IgD-negative memory B cell (primary cell): ENCODE data around the gene EXOC3L4. TPM values are rescaled to one million over a fixed set of nuclear protein-coding genes. Genes with fewer than 3 reads are reported as not detected.

Experiments
- H3K27ac Mint-ChIP-seq, 3 donors: one replicate each; pipeline ENCODE4 v1.8.0; 2020 to 2022; ENCODE audit warnings: mild to moderate bottlenecking in 3 of 3, mixed read lengths in 3 of 3, moderate library complexity in 1 of 3
- H3K27me3 Mint-ChIP-seq: one replicate; pipeline ENCODE4 v1.8.0; 2021; ENCODE audit warnings: mixed read lengths
- H3K36me3 Mint-ChIP-seq: one replicate; pipeline ENCODE4 v1.8.0; 2020; ENCODE audit warnings: mild to moderate bottlenecking, mixed read lengths
- H3K4me1 Mint-ChIP-seq, 3 donors: one replicate each; pipeline ENCODE4 v1.8.0; 2020 to 2022; ENCODE audit warnings: mixed read lengths in 3 of 3, mild to moderate bottlenecking in 1 of 3
- H3K4me3 Mint-ChIP-seq, 4 donors: one replicate each; pipeline ENCODE4 v1.8.0; 2020 to 2022; ENCODE audit warnings: mild to moderate bottlenecking in 4 of 4, mixed read lengths in 4 of 4, moderate library complexity in 3 of 4
- H3K9me3 Mint-ChIP-seq, 3 donors: one replicate each; pipeline ENCODE4 v1.8.0; 2020 to 2021; ENCODE audit warnings: mixed read lengths in 3 of 3, mild to moderate bottlenecking in 1 of 3
- polyA plus RNA-seq: library from polyadenylated mRNA; unstranded; fragments of 300-500 nt; fragmentation: Illumina TruSeq; gene quantifications from one replicate; pipeline ENCODE4 v1.2.3, GENCODE V29; 2021

The EXOC3L4 gene
- polyA plus RNA-seq, 1 donor from 2014 or later: not detected

- peaks cover 0 to 3% (median 3%) of the 10 kb centered on the region in 3 donors for H3K4me1 Mint-ChIP-seq
These were observed 29.5 kb upstream of the EXOC3L4 start for GRCh38 chr14:103064978-103065377.

GRCh38 chr14:103065861-103066260, 28.7 kb upstream of the EXOC3L4 start:
- Mint-ChIP-seq H3K36me3 (peaks cover 3% of the 10 kb centered on the region), H3K27me3 (peaks cover 2% of the 10 kb centered on the region), H3K4me1 (peaks cover 0 to 3% (median 0%) of the 10 kb centered on the region in 3 donors), H3K4me3 (no peak overlapping the region), H3K9me3 (no peaks in the 10 kb centered on the region), H3K27ac (no peak overlapping the region)

More at GRCh38 chr14:103064978-103065377, 29.5 kb upstream of the EXOC3L4 start:
- Mint-ChIP-seq H3K27ac (no peak overlapping the region), H3K4me3 (no peak overlapping the region), H3K36me3 (peaks cover 3% of the 10 kb centered on the region), H3K9me3 (no peaks in the 10 kb centered on the region), H3K27me3 (peaks cover 2% of the 10 kb centered on the region)

GRCh38 chr14:103066399-103066798, 28.1 kb upstream of the EXOC3L4 start:
- Mint-ChIP-seq H3K27me3 (peaks cover 2% of the 10 kb centered on the region), H3K4me3 (no peak overlapping the region)

GRCh38 chr14:103067231-103067954, 27.1 kb upstream of the EXOC3L4 start:
- Mint-ChIP-seq H3K27ac (peak overlapping the region in 1 of 3 donors; percentile 67), H3K4me3 (no peak overlapping the region)

More at GRCh38 chr14:103066399-103066798, 28.1 kb upstream of the EXOC3L4 start:
- H3K36me3 Mint-ChIP-seq: peaks cover 3% of the 10 kb centered on the region
- peaks cover 0 to 3% (median 0%) of the 10 kb centered on the region in 3 donors for H3K4me1 Mint-ChIP-seq
- H3K9me3 Mint-ChIP-seq: no peaks in the 10 kb centered on the region
- H3K27ac Mint-ChIP-seq: no peak overlapping the region

GRCh38 chr14:103068351-103069073, 26.0 kb upstream of the EXOC3L4 start:
- peaks cover 0 to 3% (median 0%) of the 10 kb centered on the region in 3 donors for H3K4me1 Mint-ChIP-seq
- H3K27ac Mint-ChIP-seq: no peak overlapping the region
- peaks cover 3% of the 10 kb centered on the region for H3K36me3 Mint-ChIP-seq
- H3K27me3 Mint-ChIP-seq: peaks cover 2% of the 10 kb centered on the region
- H3K4me3 Mint-ChIP-seq: peak overlapping the region in 1 of 4 donors; percentile 35
- H3K9me3 Mint-ChIP-seq: no peaks in the 10 kb centered on the region

More at GRCh38 chr14:103067231-103067954, 27.1 kb upstream of the EXOC3L4 start:
- Mint-ChIP-seq H3K27me3 (peaks cover 2% of the 10 kb centered on the region), H3K9me3 (no peaks in the 10 kb centered on the region), H3K4me1 (peaks cover 0 to 3% (median 0%) of the 10 kb centered on the region in 3 donors), H3K36me3 (peaks cover 3% of the 10 kb centered on the region)

GRCh38 chr14:103070263-103070885, 24.2 kb upstream of the EXOC3L4 start:
- Mint-ChIP-seq H3K36me3 (peaks cover 3% of the 10 kb centered on the region), H3K27ac (no peak overlapping the region), H3K27me3 (peaks cover 2% of the 10 kb centered on the region), H3K4me3 (no peak overlapping the region), H3K4me1 (peaks cover 0 to 4% (median 3%) of the 10 kb centered on the region in 3 donors), H3K9me3 (no peaks in the 10 kb centered on the region)

- Mint-ChIP-seq H3K9me3 (no peaks in the 10 kb centered on the region), H3K36me3 (peaks cover 3% of the 10 kb centered on the region), H3K27ac (no peak overlapping the region), H3K27me3 (peaks cover 2% of the 10 kb centered on the region), H3K4me3 (no peak overlapping the region), H3K4me1 (peaks cover 0 to 4% (median 3%) of the 10 kb centered on the region in 3 donors)
These were observed 23.5 kb upstream of the EXOC3L4 start for GRCh38 chr14:103070971-103071542.

- peaks cover 3% of the 10 kb centered on the region for H3K36me3 Mint-ChIP-seq
- H3K4me3 Mint-ChIP-seq: no peak overlapping the region
- H3K4me1 Mint-ChIP-seq: peaks cover 0 to 4% (median 3%) of the 10 kb centered on the region in 3 donors
- peaks cover 2% of the 10 kb centered on the region for H3K27me3 Mint-ChIP-seq
- no peaks in the 10 kb centered on the region for H3K9me3 Mint-ChIP-seq
- no peak overlapping the region for H3K27ac Mint-ChIP-seq
These were observed 22.8 kb upstream of the EXOC3L4 start for GRCh38 chr14:103071544-103072251.

GRCh38 chr14:103072595-103073366, 21.7 kb upstream of the EXOC3L4 start:
- Mint-ChIP-seq H3K4me1 (peaks cover 0 to 4% (median 0%) of the 10 kb centered on the region in 3 donors), H3K4me3 (peak overlapping the region in 1 of 4 donors; percentile 58), H3K27me3 (peaks cover 2% of the 10 kb centered on the region), H3K27ac (no peak overlapping the region), H3K9me3 (no peaks in the 10 kb centered on the region), H3K36me3 (peaks cover 3% of the 10 kb centered on the region)

- H3K27ac Mint-ChIP-seq: no peak overlapping the region
- peaks cover 0 to 4% (median 0%) of the 10 kb centered on the region in 3 donors for H3K4me1 Mint-ChIP-seq
- H3K9me3 Mint-ChIP-seq: no peaks in the 10 kb centered on the region
- H3K36me3 Mint-ChIP-seq: peaks cover 3% of the 10 kb centered on the region
- H3K27me3 Mint-ChIP-seq: peaks cover 2% of the 10 kb centered on the region
- peak overlapping the region in 1 of 4 donors; percentile 32 for H3K4me3 Mint-ChIP-seq
These were observed 21.1 kb upstream of the EXOC3L4 start for GRCh38 chr14:103073367-103073875.

- peaks cover 0 to 4% (median 0%) of the 10 kb centered on the region in 3 donors for H3K4me1 Mint-ChIP-seq
- H3K36me3 Mint-ChIP-seq: peaks cover 3% of the 10 kb centered on the region
- H3K27me3 Mint-ChIP-seq: peaks cover 2% of the 10 kb centered on the region
- peak overlapping the region in 2 of 4 donors; percentile 20 to 60 for H3K4me3 Mint-ChIP-seq
- H3K9me3 Mint-ChIP-seq: no peaks in the 10 kb centered on the region
- H3K27ac Mint-ChIP-seq: no peak overlapping the region
These were observed 20.4 kb upstream of the EXOC3L4 start for GRCh38 chr14:103073876-103074728.

- peaks cover under 1% of the 10 kb centered on the region for H3K36me3 Mint-ChIP-seq
- H3K4me3 Mint-ChIP-seq: peak overlapping the region in 2 of 4 donors; percentile 39 to 62
- no peak overlapping the region for H3K27ac Mint-ChIP-seq
- H3K27me3 Mint-ChIP-seq: peaks cover 1% of the 10 kb centered on the region
- H3K9me3 Mint-ChIP-seq: no peaks in the 10 kb centered on the region
- H3K4me1 Mint-ChIP-seq: peaks cover 0 to 4% (median 0%) of the 10 kb centered on the region in 3 donors
These were observed 19.7 kb upstream of the EXOC3L4 start for GRCh38 chr14:103074729-103075367.
